GM19023 (cell line): ENCODE results near the gene TMED9.

ENCODE experiments used
- ATAC-seq: cut with Tn5 transposase; IDR thresholded peaks from one replicate; pipeline ENCODE4 v1.9.1; 2021; ENCODE audit warnings: mild to moderate bottlenecking, moderate library complexity; ENCODE audit not compliant: unreplicated experiment

The TMED9 gene

GRCh38 chr5:177576169-177576568 lies 15.8 kb upstream of the TMED9 start:
- ATAC-seq, result no peak

- no peak for ATAC-seq
Observed at GRCh38 chr5:177578316-177578715, 13.7 kb upstream of the TMED9 start.

GRCh38 chr5:177588413-177588909 lies 3.5 kb upstream of the TMED9 start:
- ATAC-seq, result no peak

GRCh38 chr5:177590406-177590805 lies 1.6 kb upstream of the TMED9 start:
- ATAC-seq, result no peak

GRCh38 chr5:177591690-177592009 lies 353 bp upstream of the TMED9 start:
- ATAC-seq, result no peak

GRCh38 chr5:177592905-177593304 lies 902 bp downstream of the TMED9 start:
- no peak for ATAC-seq

- ATAC-seq, result no peak
Observed at GRCh38 chr5:177593511-177593910, 1.5 kb downstream of the TMED9 start.

- no peak for ATAC-seq
Observed at GRCh38 chr5:177594071-177594470, 2.1 kb downstream of the TMED9 start.

- ATAC-seq, result no peak
Observed at GRCh38 chr5:177595026-177595585, 3.1 kb downstream of the TMED9 start.

- ATAC-seq, result no peak
Observed at GRCh38 chr5:177595991-177596774, 4.2 kb downstream of the TMED9 start.

- ATAC-seq, result no peak
Observed at GRCh38 chr5:177596775-177597238, 4.8 kb downstream of the TMED9 start.

- ATAC-seq, result no peak
Observed at GRCh38 chr5:177598477-177598876, 6.5 kb downstream of the TMED9 start.

- ATAC-seq, result peak; percentile 83
Observed at GRCh38 chr5:177599731-177600507, 7.9 kb downstream of the TMED9 start, which contains the start of gene B4GALT7. TSS of gene B4GALT7 (plus strand) at chr5:177600132. CDS start at chr5:177600211, 79 bp downstream.

- ATAC-seq, result no peak
Observed at GRCh38 chr5:177600508-177601018, 8.6 kb downstream of the TMED9 start.

- no peak for ATAC-seq
Observed at GRCh38 chr5:177601126-177601525, 9.1 kb downstream of the TMED9 start.

- ATAC-seq, result no peak
Observed at GRCh38 chr5:177601577-177602457, 9.8 kb downstream of the TMED9 start.

GRCh38 chr5:177602458-177602830 lies 10.4 kb downstream of the TMED9 start:
- ATAC-seq, result no peak

GRCh38 chr5:177603631-177604030 lies 11.6 kb downstream of the TMED9 start:
- ATAC-seq, result no peak

- ATAC-seq, result no peak
Observed at GRCh38 chr5:177604116-177604521, 12.1 kb downstream of the TMED9 start.

- no peak for ATAC-seq
Observed at GRCh38 chr5:177604656-177605055, 12.7 kb downstream of the TMED9 start.
